GM23338 (cell line): ENCODE data around the gene ACP2. TPM values are rescaled to one million over a fixed set of nuclear protein-coding genes. Genes with fewer than 3 reads are reported as not detected.

Experiments used
- ATAC-seq: fragments of 200-7000 bp; cut with Tn5 transposase; 3 replicates; pipeline ENCODE4 v1.9.1; 2020
- DNase-seq: peaks from one replicate; pipeline ENCODE4 v3.0.0-alpha.2; 2015; ENCODE audit warnings: low spot score
- H2AFZ ChIP-seq: fragments of 200-600 bp; sonication (generic); 2 replicates; pipeline ENCODE4 v1.8.0; 2016; ENCODE audit warnings: antibody characterized with exemption, mild to moderate bottlenecking, moderate library complexity
- H3F3A ChIP-seq: fragments of 200-600 bp; sonication (generic); replicated peaks from 2 replicates; pipeline ENCODE4 v1.8.0; 2017; ENCODE audit warnings: antibody characterized with exemption, mixed run types, low read depth
- H3K27ac ChIP-seq: fragments of 200-600 bp; sonication (generic); 2 replicates; pipeline ENCODE4 v1.6.1; 2016; ENCODE audit warnings: low read depth
- H3K27me3 ChIP-seq: fragments of 200-600 bp; sonication (generic); 2 replicates; pipeline ENCODE4 v1.8.0; 2016; ENCODE audit warnings: mild to moderate bottlenecking, mixed run types, moderate library complexity; ENCODE audit not compliant: insufficient read depth
- H3K36me3 ChIP-seq: fragments of 200-600 bp; sonication (generic); 2 replicates; pipeline ENCODE4 v1.8.0; 2016; ENCODE audit warnings: mild to moderate bottlenecking; ENCODE audit not compliant: insufficient read depth
- H3K4me1 ChIP-seq: fragments of 200-600 bp; sonication (generic); 2 replicates; pipeline ENCODE4 v1.8.0; 2016; ENCODE audit warnings: mild to moderate bottlenecking, moderate library complexity; ENCODE audit not compliant: insufficient read depth
- H3K4me2 ChIP-seq: fragments of 200-600 bp; sonication (generic); 2 replicates; pipeline ENCODE4 v1.7.1; 2017; ENCODE audit warnings: mixed run types
- H3K4me3 ChIP-seq: fragments of 200-600 bp; sonication (generic); 2 replicates; pipeline ENCODE4 v1.6.1; 2016; ENCODE audit warnings: mixed run types
- H3K79me2 ChIP-seq: fragments of 200-600 bp; sonication (generic); replicated peaks from 2 replicates; pipeline ENCODE4 v1.8.0; 2017; ENCODE audit warnings: mild to moderate bottlenecking; ENCODE audit not compliant: insufficient read depth
- H3K9me2 ChIP-seq: fragments of 200-600 bp; sonication (generic); 2 replicates; pipeline ENCODE4 v1.8.0; 2017; ENCODE audit not compliant: insufficient read depth
- H4K20me1 ChIP-seq: fragments of 200-600 bp; sonication (generic); replicated peaks from 2 replicates; pipeline ENCODE4 v1.8.0; 2017; ENCODE audit warnings: mild to moderate bottlenecking; ENCODE audit not compliant: insufficient read depth
- H3K27ac Mint-ChIP-seq: 2 replicates; pipeline ENCODE4 v1.8.0; 2020; ENCODE audit warnings: inconsistent platforms, mild to moderate bottlenecking, moderate library complexity, mixed read lengths
- H3K27me3 Mint-ChIP-seq: 3 replicates; pipeline ENCODE4 v1.8.0; 2022; ENCODE audit warnings: low read depth, mild to moderate bottlenecking, moderate library complexity, mixed read lengths, inconsistent platforms; ENCODE audit not compliant: insufficient read depth, poor library complexity
- H3K36me3 Mint-ChIP-seq: 3 replicates; pipeline ENCODE4 v1.8.0; 2021; ENCODE audit warnings: low read depth, mild to moderate bottlenecking, inconsistent platforms, moderate library complexity, mixed read lengths
- H3K4me1 Mint-ChIP-seq: 3 replicates; pipeline ENCODE4 v1.8.0; 2020; ENCODE audit warnings: mild to moderate bottlenecking, inconsistent platforms, mixed read lengths
- H3K4me3 Mint-ChIP-seq: 3 replicates; pipeline ENCODE4 v1.8.0; 2021; ENCODE audit warnings: moderate library complexity, mild to moderate bottlenecking, inconsistent platforms, mixed read lengths
- H3K9me3 Mint-ChIP-seq: 3 replicates; pipeline ENCODE4 v1.8.0; 2020; ENCODE audit warnings: moderate library complexity, mild to moderate bottlenecking, inconsistent platforms, mixed read lengths
- CREB1 ChIP-seq: fragments of 250-450 bp; sonication (Bioruptor Pico); IDR thresholded peaks from 2 replicates; pipeline ENCODE4 v1.5.0; 2020; ENCODE audit warnings: low read depth, mild to moderate bottlenecking, moderate library complexity
- CTCF ChIP-seq, 2 experiments: fragments of 200-600 bp in 1 of 2; sonication (generic) in 1 of 2; conservative IDR thresholded peaks; 2 replicates each; pipeline versions ENCODE4 v1.5.1 to v1.6.1; 2016 to 2017; ENCODE audit warnings: antibody characterized with exemption in 2 of 2, low read depth in 2 of 2, mild to moderate bottlenecking in 2 of 2, moderate library complexity in 1 of 2
- ETS1 ChIP-seq: IDR thresholded peaks from 2 replicates; pipeline ENCODE4 v1.6.1; 2016; ENCODE audit warnings: antibody characterized with exemption
- EZH2phosphoT487 ChIP-seq: fragments of 200-600 bp; sonication (generic); IDR thresholded peaks from one replicate; pipeline ENCODE4 v1.8.1; 2018; ENCODE audit warnings: antibody characterized with exemption; ENCODE audit not compliant: unreplicated experiment
- JUNB ChIP-seq: IDR thresholded peaks from one replicate; pipeline ENCODE4 v1.6.1; 2016; ENCODE audit warnings: antibody characterized with exemption; ENCODE audit not compliant: unreplicated experiment
- NANOG ChIP-seq: IDR thresholded peaks from 2 replicates; pipeline ENCODE4 v1.6.1; 2016; ENCODE audit warnings: antibody characterized with exemption, borderline replicate concordance
- REST ChIP-seq: IDR thresholded peaks from one replicate; pipeline ENCODE4 v1.6.1; 2018; ENCODE audit warnings: antibody characterized with exemption; ENCODE audit not compliant: unreplicated experiment
- ZNF114 ChIP-seq: fragments of 250-450 bp; sonication (Bioruptor Pico); IDR thresholded peaks from 2 replicates; pipeline ENCODE4 v1.5.0; 2020; ENCODE audit warnings: mild to moderate bottlenecking, moderate library complexity
- ZNF331 ChIP-seq: fragments of 250-450 bp; sonication (Bioruptor Pico); IDR thresholded peaks from 2 replicates; pipeline ENCODE4 v1.5.0; 2020; ENCODE audit warnings: low read depth, mild to moderate bottlenecking, moderate library complexity
- ZNF462 ChIP-seq: fragments of 250-450 bp; sonication (Bioruptor Pico); IDR thresholded peaks from 2 replicates; pipeline ENCODE4 v1.5.0; 2020; ENCODE audit warnings: mild to moderate bottlenecking, moderate library complexity
- polyA plus RNA-seq: library from polyadenylated mRNA; unstranded; fragments of >200 nt; fragmentation: Nextera tagmentation; extraction: Ambion mirVana; gene quantifications from 2 replicates; pipeline ENCODE4 v1.2.1, GENCODE V29; 2016
- total RNA-seq: library from RNA; depleted of rRNA; stranded (reverse); fragments of >200 nt; shearing (Covaris generic); gene quantifications from 2 replicates; pipeline ENCODE4 v1.2.3, GENCODE V29; 2014

Gene ACP2
- total and polyA plus RNA-seq, 2 experiments from 2014 or later = 7.3 to 32.1 TPM

GRCh38 chr11:47284151-47284550 is 35.5 kb upstream of the ACP2 start:
- Histone ChIP-seq H3K4me3 (no peak overlapping the region), H2AFZ (no peak overlapping the region), H3K27me3 (no peaks in the 10 kb centered on the region), H3K4me1 (no peaks in the 10 kb centered on the region), H3K36me3 (peaks cover 37% of the 10 kb centered on the region), H3K4me2 (no peak overlapping the region), H3K79me2 (no peaks in the 10 kb centered on the region), H3K27ac (no peak overlapping the region), H3F3A (no peaks in the 10 kb centered on the region), H4K20me1 (peaks cover 5% of the 10 kb centered on the region; the same call in 1 of the 2 replicates), H3K9me2 (no peaks in the 10 kb centered on the region)
- Mint-ChIP-seq H3K27ac (no peak overlapping the region), H3K9me3 (no peaks in the 10 kb centered on the region), H3K27me3 (no peaks in the 10 kb centered on the region), H3K4me3 (no peak overlapping the region), H3K4me1 (peaks cover 14% of the 10 kb centered on the region), H3K36me3 (peaks cover 75% of the 10 kb centered on the region)
- ATAC-seq (no peak), DNase-seq (no peak)
- TF ChIP-seq NANOG (no peak), JUNB (no peak), CTCF (conservative IDR thresholded peaks at IDR 0.05; ENCODE audit: low read depth in 2 of 2) (no peak), CREB1 (CRISPR knock-in tag) (no peak), EZH2phosphoT487 (no peak), ZNF114 (no peak), ZNF331 (CRISPR knock-in tag) (no peak), ETS1 (no peak), REST (no peak), ZNF462 (CRISPR knock-in tag) (no peak)
